GM12878 (cell line): ENCODE results near the gene TGM6. TPM values are rescaled to one million over a fixed set of nuclear protein-coding genes. Genes with fewer than 3 reads are reported as not detected.

Experiments
- ATAC-seq: fragments of 200-7000 bp; cut with Tn5 transposase; 3 replicates; pipeline ENCODE4 v1.9.1; 2020; ENCODE audit warnings: mild to moderate bottlenecking, moderate library complexity
- BruUV-seq: library from RNA; stranded (reverse); fragments of 400-500 nt; replicated peaks from 2 replicates; lab custom pipeline; 2021; lab: Mats Ljungman, UMichigan
- CTCF ChIA-PET: fragments of 300-600 bp; sonication (Branson Sonifier 250); formaldehyde crosslinking; extraction: SDS; loops from one replicate; lab custom pipeline; 2021; ENCODE audit warnings: inconsistent platforms; lab: Yijun Ruan, JAX
- POLR2A ChIA-PET: fragments of 350-600 bp; formaldehyde crosslinking; extraction: SDS; loops from one replicate; lab custom pipeline; 2021; ENCODE audit warnings: inconsistent platforms; lab: Charles Lee
- RAD21 ChIA-PET: fragments of 300-600 bp; sonication (Branson Sonifier 250); formaldehyde crosslinking; loops from one replicate; lab custom pipeline; 2023; ENCODE audit warnings: antibody characterized with exemption; ENCODE audit not compliant: unreplicated experiment; lab: Charles Lee
- SMC1A ChIA-PET: fragments of 300-600 bp; sonication (Branson Sonifier 250); formaldehyde crosslinking; loops from one replicate; lab custom pipeline; 2023; ENCODE audit not compliant: unreplicated experiment, uncharacterized antibody; lab: Charles Lee
- DNase-seq: peaks from one replicate; pipeline ENCODE4 v3.0.0-alpha.2; 2011; ENCODE audit warnings: low read depth, low spot score
- FAIRE-seq: peaks from 3 replicates; lab custom pipeline; 2011; peaks lifted over from hg19 to GRCh38; lab: Jason Lieb, UNC
- H2AFZ ChIP-seq: 2 replicates; pipeline ENCODE4 v1.6.0; 2011; ENCODE audit warnings: low read depth, low read length, control low read depth; ENCODE audit not compliant: control insufficient read depth
- H3K27ac ChIP-seq: 2 replicates; pipeline ENCODE4 v1.5.1; 2011; ENCODE audit warnings: control low read depth; ENCODE audit not compliant: control insufficient read depth, insufficient read depth
- H3K27me3 ChIP-seq, 2 experiments: replicated peaks in 1 of 2; 2 replicates each; pipeline versions ENCODE4 v1.6.0 to v1.6.1; 2011; ENCODE audit warnings: low read length in 1 of 2; ENCODE audit not compliant: control insufficient read depth in 2 of 2, insufficient read depth in 2 of 2
- H3K36me3 ChIP-seq, 2 experiments: 2 replicates each; pipeline ENCODE4 v1.5.1; 2011; ENCODE audit warnings: low read length in 1 of 2; ENCODE audit not compliant: control insufficient read depth in 2 of 2, insufficient read depth in 2 of 2
- H3K4me1 ChIP-seq: 2 replicates; pipeline ENCODE4 v1.6.1; 2011; ENCODE audit warnings: mild to moderate bottlenecking, low read length, moderate library complexity, mixed read lengths; ENCODE audit not compliant: control insufficient read depth, insufficient read depth
- H3K4me2 ChIP-seq: 2 replicates; pipeline ENCODE4 v1.6.0; 2011; ENCODE audit warnings: control low read depth; ENCODE audit not compliant: control insufficient read depth, insufficient read depth
- H3K4me3 ChIP-seq: fragments of 200-600 bp; sonication (generic); 2 replicates; pipeline ENCODE4 v1.5.1; 2016
- H3K79me2 ChIP-seq: 2 replicates; pipeline ENCODE4 v1.6.0; 2011; ENCODE audit warnings: low read length; ENCODE audit not compliant: control insufficient read depth, insufficient read depth
- H3K9ac ChIP-seq: 2 replicates; pipeline ENCODE4 v1.8.0; 2011; ENCODE audit warnings: low read length, control low read depth, mixed read lengths; ENCODE audit not compliant: control insufficient read depth, insufficient read depth
- H3K9me3 ChIP-seq: replicated peaks from 3 replicates; pipeline ENCODE4 v1.5.1; 2011; ENCODE audit warnings: mild to moderate bottlenecking, low read length; ENCODE audit not compliant: control insufficient read depth, insufficient read depth
- H4K20me1 ChIP-seq: 2 replicates; pipeline ENCODE4 v1.6.0; 2011; ENCODE audit not compliant: control insufficient read depth, insufficient read depth
- BCL3 ChIP-seq: IDR thresholded peaks from 2 replicates; pipeline ENCODE4 v1.6.1; 2011; ENCODE audit warnings: borderline replicate concordance, low read depth, mild to moderate bottlenecking, moderate library complexity, low read length; ENCODE audit not compliant: insufficient read depth, poor library complexity, severe bottlenecking
- BMI1 ChIP-seq: fragments of 450-650 bp; IDR thresholded peaks from 2 replicates; pipeline ENCODE4 v1.6.1; 2016; ENCODE audit warnings: mild to moderate bottlenecking, moderate library complexity, borderline replicate concordance
- BRCA1 ChIP-seq: IDR thresholded peaks from 2 replicates; pipeline ENCODE4 v1.6.1; 2011; ENCODE audit warnings: low read depth, low read length, improper control_type of control experiment
- CBX5 ChIP-seq: sonication (generic); IDR thresholded peaks from 2 replicates; pipeline ENCODE4 v1.6.1; 2016; ENCODE audit warnings: low read depth, moderate library complexity, mild to moderate bottlenecking, inconsistent platforms
- CREM ChIP-seq: IDR thresholded peaks from 2 replicates; pipeline ENCODE4 v1.6.1; 2014; ENCODE audit warnings: antibody characterized with exemption, low read depth
- FOXK2 ChIP-seq: fragments of 450-650 bp; IDR thresholded peaks from 2 replicates; pipeline ENCODE4 v1.6.1; 2017; ENCODE audit warnings: mild to moderate bottlenecking, moderate library complexity
- KAT2A ChIP-seq: conservative IDR thresholded peaks from 2 replicates; pipeline ENCODE4 v1.6.1; 2011; ENCODE audit warnings: low read depth, low read length; ENCODE audit not compliant: control insufficient read depth
- MTA3 ChIP-seq: IDR thresholded peaks from 2 replicates; pipeline ENCODE4 v1.6.1; 2012; ENCODE audit warnings: low read length, inconsistent platforms, borderline replicate concordance
- NRF1 ChIP-seq: conservative IDR thresholded peaks from 2 replicates; pipeline ENCODE4 v1.6.1; 2011; ENCODE audit warnings: mild to moderate bottlenecking, low read depth, low read length, improper control_type of control experiment
- PML ChIP-seq: IDR thresholded peaks from 2 replicates; pipeline ENCODE4 v1.6.1; 2012; ENCODE audit warnings: low read length, inconsistent platforms
- RBBP5 ChIP-seq: fragments of 200-600 bp; sonication (generic); conservative IDR thresholded peaks from 2 replicates; pipeline ENCODE4 v1.6.1; 2016
- STAT3 ChIP-seq: IDR thresholded peaks from 2 replicates; pipeline ENCODE4 v1.6.1; 2011; ENCODE audit warnings: low read depth, low read length, improper control_type of control experiment
- TCF7 ChIP-seq: IDR thresholded peaks from 2 replicates; pipeline ENCODE4 v1.6.1; 2014; ENCODE audit warnings: antibody characterized with exemption, borderline replicate concordance
- ZBTB4 ChIP-seq: fragments of 450-650 bp; formaldehyde crosslinking; IDR thresholded peaks from 2 replicates; pipeline ENCODE4 v1.4.0; 2022; ENCODE audit warnings: mild to moderate bottlenecking, moderate library complexity
- ZSCAN29 ChIP-seq: fragments of 450-650 bp; IDR thresholded peaks from 2 replicates; pipeline ENCODE4 v1.6.1; 2017; ENCODE audit warnings: mild to moderate bottlenecking, moderate library complexity
- WGBS: methylation state at CpG from one replicate; pipeline ENCODE4 v1.1.6; 2016; ENCODE audit warnings: low lambda C conversion rate; ENCODE audit not compliant: insufficient replicate concordance, insufficient coverage; ENCODE audit errors: missing lambda C conversion rate; 5-methylcytosine and 5-hydroxymethylcytosine counted together
- in situ Hi-C: fragments of 300-500 bp; cut with MboI; formaldehyde crosslinking; loops from 9 replicates; pipeline ENCODE4 v1.14.3; 2018; ENCODE audit warnings: mixed read lengths
- intact Hi-C: fragments of 100-400 bp; cut with micrococcal nuclease; formaldehyde crosslinking; loops from one replicate; pipeline ENCODE4 v1.14.2; 2022; ENCODE audit not compliant: unreplicated experiment
- polyA plus RNA-seq, 11 experiments: library from polyadenylated mRNA; depleted of rRNA in 4 of 11; unstranded in 6 of 11; stranded (reverse) in 5 of 11; fragments of >200 nt; fragmentation: Nextera tagmentation in 4 of 11; fragmentation: Illumina TruSeq in 1 of 11; extraction: Ambion mirVana in 4 of 11; extraction: Trizol in 1 of 11; gene quantifications; 1 replicate in 1 of 11; 2 replicates in 10 of 11; pipeline versions ENCODE4 v1.2.1 to v1.2.3, GENCODE V29; 2011 to 2016; ENCODE audit warnings: inconsistent platforms in 2 of 11, missing spikeins in 2 of 11, low read depth in 1 of 11
- total RNA-seq, 4 experiments: library from RNA; depleted of rRNA in 3 of 4; stranded (reverse); fragments of >200 nt in 3 of 4; fragmentation: Illumina TruSeq in 1 of 4; extraction: Trizol in 1 of 4; gene quantifications; 2 replicates each; pipeline versions ENCODE4 v1.2.1 to v1.2.3, GENCODE V29; 2013 to 2021
- TF ChIP-seq, protein P1 (sequence below): fragments of 450-650 bp; IDR thresholded peaks from 2 replicates; pipeline ENCODE4 v1.6.1; 2017; ENCODE audit warnings: antibody characterized with exemption, mild to moderate bottlenecking, moderate library complexity
- TF ChIP-seq, protein P2 (sequence below): fragments of 450-650 bp; IDR thresholded peaks from 2 replicates; pipeline ENCODE4 v1.6.1; 2014; ENCODE audit warnings: mild to moderate bottlenecking

The TGM6 gene
- total and polyA plus RNA-seq, 10 of the 15 experiments (the other 5 are each of a cell fraction or from before 2014, with no cell fraction given) = not detected

- Histone ChIP-seq H3K4me3 (no peak overlapping the region), H3K79me2 (no peaks in the 10 kb centered on the region), H3K4me2 (no peak overlapping the region), H3K27ac (no peak overlapping the region), H3K9ac (no peak overlapping the region), H4K20me1 (no peaks in the 10 kb centered on the region), H3K27me3 (no peaks in the 10 kb centered on the region; a peak in 1 of 4 replicates), H3K9me3 (peaks cover 2% of the 10 kb centered on the region; the same call in 1 of the 3 replicates), H2AFZ (no peak overlapping the region), H3K36me3 (no peaks in the 10 kb centered on the region), H3K4me1 (no peaks in the 10 kb centered on the region)
- TF ChIP-seq CBX5 (no peak), RBBP5 (no peak), BRCA1 (no peak), ZBTB4 (CRISPR knock-in tag) (no peak), BCL3 (no peak), BMI1 (no peak), STAT3 (no peak), MTA3 (no peak), TCF7 (no peak), ZSCAN29 (no peak), FOXK2 (no peak), PML (no peak), KAT2A (no peak), NRF1 (no peak), CREM (no peak)
- TF ChIP-seq, protein P1, sequence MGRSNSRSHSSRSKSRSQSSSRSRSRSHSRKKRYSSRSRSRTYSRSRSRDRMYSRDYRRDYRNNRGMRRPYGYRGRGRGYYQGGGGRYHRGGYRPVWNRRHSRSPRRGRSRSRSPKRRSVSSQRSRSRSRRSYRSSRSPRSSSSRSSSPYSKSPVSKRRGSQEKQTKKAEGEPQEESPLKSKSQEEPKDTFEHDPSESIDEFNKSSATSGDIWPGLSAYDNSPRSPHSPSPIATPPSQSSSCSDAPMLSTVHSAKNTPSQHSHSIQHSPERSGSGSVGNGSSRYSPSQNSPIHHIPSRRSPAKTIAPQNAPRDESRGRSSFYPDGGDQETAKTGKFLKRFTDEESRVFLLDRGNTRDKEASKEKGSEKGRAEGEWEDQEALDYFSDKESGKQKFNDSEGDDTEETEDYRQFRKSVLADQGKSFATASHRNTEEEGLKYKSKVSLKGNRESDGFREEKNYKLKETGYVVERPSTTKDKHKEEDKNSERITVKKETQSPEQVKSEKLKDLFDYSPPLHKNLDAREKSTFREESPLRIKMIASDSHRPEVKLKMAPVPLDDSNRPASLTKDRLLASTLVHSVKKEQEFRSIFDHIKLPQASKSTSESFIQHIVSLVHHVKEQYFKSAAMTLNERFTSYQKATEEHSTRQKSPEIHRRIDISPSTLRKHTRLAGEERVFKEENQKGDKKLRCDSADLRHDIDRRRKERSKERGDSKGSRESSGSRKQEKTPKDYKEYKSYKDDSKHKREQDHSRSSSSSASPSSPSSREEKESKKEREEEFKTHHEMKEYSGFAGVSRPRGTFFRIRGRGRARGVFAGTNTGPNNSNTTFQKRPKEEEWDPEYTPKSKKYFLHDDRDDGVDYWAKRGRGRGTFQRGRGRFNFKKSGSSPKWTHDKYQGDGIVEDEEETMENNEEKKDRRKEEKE = no peak
- TF ChIP-seq, protein P2, sequence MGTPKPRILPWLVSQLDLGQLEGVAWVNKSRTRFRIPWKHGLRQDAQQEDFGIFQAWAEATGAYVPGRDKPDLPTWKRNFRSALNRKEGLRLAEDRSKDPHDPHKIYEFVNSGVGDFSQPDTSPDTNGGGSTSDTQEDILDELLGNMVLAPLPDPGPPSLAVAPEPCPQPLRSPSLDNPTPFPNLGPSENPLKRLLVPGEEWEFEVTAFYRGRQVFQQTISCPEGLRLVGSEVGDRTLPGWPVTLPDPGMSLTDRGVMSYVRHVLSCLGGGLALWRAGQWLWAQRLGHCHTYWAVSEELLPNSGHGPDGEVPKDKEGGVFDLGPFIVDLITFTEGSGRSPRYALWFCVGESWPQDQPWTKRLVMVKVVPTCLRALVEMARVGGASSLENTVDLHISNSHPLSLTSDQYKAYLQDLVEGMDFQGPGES = no peak
- POLR2A ChIA-PET = no interaction called here
- CTCF ChIA-PET = interaction anchor here (1.4 to 1.5 kb wide), 2 partner anchors 8 to 11 kb away, joined by 3 to 4 read pairs; no protein-coding TSS in a partner anchor
- ATAC-seq (no peak), DNase-seq (no peak), FAIRE-seq (no peak)
- WGBS = 0% methylated on average over 1 of the region's 1 CpG
- SMC1A ChIA-PET = interaction anchor here (0.5 kb wide), 1 partner anchor 605 kb away, joined by 3 read pairs; no protein-coding TSS in a partner anchor
- BruUV-seq = no TSS peak
- RAD21 ChIA-PET = no interaction called here
- in situ Hi-C loops (no loop called here), intact Hi-C loops (no loop called here)
These were observed 12.1 kb upstream of the TGM6 start for GRCh38 chr20:2368621-2369020.
